IPS-18a (cell line): ENCODE data around the gene ACTN1.
"Not testable (repeated sequence)": the region's sequence is repeated elsewhere in the genome, so short reads cannot be mapped to it uniquely, and the experiment has no call there.

Source experiments
- H3K27ac ChIP-seq: one replicate; pipeline ENCODE4 v1.5.1; 2013; ENCODE audit warnings: low read length
- H3K27me3 ChIP-seq: one replicate; pipeline ENCODE4 v1.6.1; 2013; ENCODE audit warnings: mild to moderate bottlenecking, low read length; ENCODE audit not compliant: control insufficient read depth, insufficient read depth
- H3K36me3 ChIP-seq: one replicate; pipeline ENCODE4 v1.6.1; 2013; ENCODE audit warnings: low read depth, low read length; ENCODE audit not compliant: control insufficient read depth
- H3K4me1 ChIP-seq: one replicate; pipeline ENCODE4 v1.6.1; 2013; ENCODE audit warnings: low read depth, low read length; ENCODE audit not compliant: control insufficient read depth
- H3K4me3 ChIP-seq: one replicate; pipeline ENCODE4 v1.5.1; 2013; ENCODE audit warnings: low read length
- H3K9ac ChIP-seq: one replicate; pipeline ENCODE4 v1.6.1; 2013; ENCODE audit warnings: mild to moderate bottlenecking, low read length, moderate library complexity
- H3K9me3 ChIP-seq: one replicate; pipeline ENCODE4 v1.6.1; 2013; ENCODE audit warnings: low read depth, low read length; ENCODE audit not compliant: control insufficient read depth

Gene ACTN1

GRCh38 chr14:68853749-68854148 lies 125.4 kb downstream of the ACTN1 start:
- Histone ChIP-seq H3K9me3 (no peaks in the 10 kb centered on the region), H3K9ac (no peak overlapping the region), H3K36me3 (no peaks in the 10 kb centered on the region), H3K4me3 (no peak overlapping the region), H3K4me1 (no peaks in the 10 kb centered on the region), H3K27ac (no peak overlapping the region), H3K27me3 (no peaks in the 10 kb centered on the region)

GRCh38 chr14:68852493-68852892 lies 126.6 kb downstream of the ACTN1 start:
- H3K9me3 ChIP-seq, H3K9ac ChIP-seq, H3K4me3 ChIP-seq, H3K27ac ChIP-seq, H3K36me3 ChIP-seq, H3K4me1 ChIP-seq, H3K27me3 ChIP-seq: not testable (repeated sequence)

GRCh38 chr14:68851078-68851477 lies 128.0 kb downstream of the ACTN1 start:
- no peak overlapping the region for H3K9ac ChIP-seq
- no peak overlapping the region for H3K27ac ChIP-seq
- no peaks in the 10 kb centered on the region for H3K4me1 ChIP-seq
- no peaks in the 10 kb centered on the region for H3K9me3 ChIP-seq
- no peaks in the 10 kb centered on the region for H3K27me3 ChIP-seq
- no peaks in the 10 kb centered on the region for H3K36me3 ChIP-seq
- no peak overlapping the region for H3K4me3 ChIP-seq

GRCh38 chr14:68849416-68849815 lies 129.7 kb downstream of the ACTN1 start:
- Histone ChIP-seq H3K9ac (no peak overlapping the region), H3K4me1 (no peaks in the 10 kb centered on the region), H3K27ac (no peak overlapping the region), H3K9me3 (no peaks in the 10 kb centered on the region), H3K27me3 (no peaks in the 10 kb centered on the region), H3K4me3 (no peak overlapping the region), H3K36me3 (no peaks in the 10 kb centered on the region)

- no peak overlapping the region for H3K27ac ChIP-seq
- H3K4me3 ChIP-seq, result no peak overlapping the region
- H3K9me3 ChIP-seq, result no peaks in the 10 kb centered on the region
- H3K9ac ChIP-seq, result no peak overlapping the region
- H3K36me3 ChIP-seq, result no peaks in the 10 kb centered on the region
- no peaks in the 10 kb centered on the region for H3K27me3 ChIP-seq
- H3K4me1 ChIP-seq, result peaks cover 5% of the 10 kb centered on the region
Measured at GRCh38 chr14:68848253-68848652, 130.8 kb downstream of the ACTN1 start.

- not testable (repeated sequence) for H3K9me3 ChIP-seq, H3K36me3 ChIP-seq, H3K9ac ChIP-seq, H3K4me1 ChIP-seq, H3K27ac ChIP-seq, H3K27me3 ChIP-seq, H3K4me3 ChIP-seq
Measured at GRCh38 chr14:68847640-68848039, 131.5 kb downstream of the ACTN1 start.

GRCh38 chr14:68846466-68846865 lies 132.6 kb downstream of the ACTN1 start:
- H3K27me3 ChIP-seq, result no peaks in the 10 kb centered on the region
- no peaks in the 10 kb centered on the region for H3K36me3 ChIP-seq
- H3K4me1 ChIP-seq, result peaks cover 5% of the 10 kb centered on the region
- H3K4me3 ChIP-seq, result no peak overlapping the region
- H3K27ac ChIP-seq, result no peak overlapping the region
- H3K9me3 ChIP-seq, result no peaks in the 10 kb centered on the region
- H3K9ac ChIP-seq, result no peak overlapping the region

- H3K9me3 ChIP-seq, result no peaks in the 10 kb centered on the region
- no peak overlapping the region for H3K27ac ChIP-seq
- peak overlapping the region; percentile 86 for H3K4me3 ChIP-seq
- H3K36me3 ChIP-seq, result no peaks in the 10 kb centered on the region
- peaks cover 5% of the 10 kb centered on the region for H3K4me1 ChIP-seq
- peak overlapping the region; percentile 80 for H3K9ac ChIP-seq
- H3K27me3 ChIP-seq, result no peaks in the 10 kb centered on the region
Measured at GRCh38 chr14:68844210-68844545, 134.9 kb downstream of the ACTN1 start.

GRCh38 chr14:68843471-68844209 lies 135.5 kb downstream of the ACTN1 start:
- Histone ChIP-seq H3K27me3 (no peaks in the 10 kb centered on the region), H3K36me3 (no peaks in the 10 kb centered on the region), H3K4me3 (peak overlapping the region; percentile 86), H3K27ac (no peak overlapping the region), H3K9ac (peak overlapping the region; percentile 80), H3K9me3 (no peaks in the 10 kb centered on the region), H3K4me1 (peaks cover 5% of the 10 kb centered on the region)

- H3K36me3 ChIP-seq, result no peaks in the 10 kb centered on the region
- H3K9me3 ChIP-seq, result no peaks in the 10 kb centered on the region
- no peak overlapping the region for H3K27ac ChIP-seq
- H3K4me1 ChIP-seq, result peaks cover 5% of the 10 kb centered on the region
- no peak overlapping the region for H3K9ac ChIP-seq
- no peaks in the 10 kb centered on the region for H3K27me3 ChIP-seq
- no peak overlapping the region for H3K4me3 ChIP-seq
Measured at GRCh38 chr14:68842298-68842697, 136.8 kb downstream of the ACTN1 start.

- Histone ChIP-seq H3K27ac (no peak overlapping the region), H3K9ac (no peak overlapping the region), H3K4me1 (peaks cover 5% of the 10 kb centered on the region), H3K27me3 (no peaks in the 10 kb centered on the region), H3K4me3 (no peak overlapping the region), H3K9me3 (no peaks in the 10 kb centered on the region), H3K36me3 (no peaks in the 10 kb centered on the region)
Measured at GRCh38 chr14:68841016-68841809, 137.9 kb downstream of the ACTN1 start.

GRCh38 chr14:68840454-68840853 lies 138.6 kb downstream of the ACTN1 start:
- Histone ChIP-seq H3K4me3 (no peak overlapping the region), H3K27me3 (no peaks in the 10 kb centered on the region), H3K9me3 (no peaks in the 10 kb centered on the region), H3K9ac (no peak overlapping the region), H3K27ac (no peak overlapping the region), H3K36me3 (no peaks in the 10 kb centered on the region), H3K4me1 (peaks cover 5% of the 10 kb centered on the region)
